ENCODE data around the gene NRDE2. TPM values are rescaled to one million over a fixed set of nuclear protein-coding genes. Genes with fewer than 3 reads are reported as not detected.

NRDE2 gene
- total and polyA plus RNA-seq, 2 of the 4 experiments (the other 2 are of a cell fraction) = 4.5 to 9.3 TPM

- WGBS, 2 experiments (ENCODE audit: extremely low coverage in 2 of 2, insufficient read length in 1 of 2) = 93% methylated on average over 2 of the region's 6 CpGs; no CpG with 5 or more reads in 1 of the 2 experiments
- ATAC-seq (ENCODE audit: low read depth) = 0 out of 2 replicates have a peak, but pooled peaks have one; percentile 7
- H3K36me3 ChIP-seq (ENCODE audit: control insufficient read depth, insufficient read depth, low read length) = peaks cover 9% of the 10 kb centered on the region
- in situ Hi-C loops (cut with MboI; ENCODE audit: low sequenced_read_pairs) (loop anchor here (5.0 kb wide), 1 partner anchor 396 kb away; no protein-coding TSS in a partner anchor), intact Hi-C loops (cut with micrococcal nuclease) (loop anchor here (1.0 to 10.0 kb wide), 8 partner anchors 81 to 874 kb away; partner anchors contain the start of gene TTC7B), dilution Hi-C loops (cut with HindIII; ENCODE audit: low sequenced_read_pairs, unreplicated experiment) (no loop called here)
- H3K27me3 ChIP-seq (ENCODE audit: control insufficient read depth, insufficient read depth, low read length) = no peaks in the 10 kb centered on the region
- no peak overlapping the region for H4K5ac ChIP-seq (ENCODE audit: low read depth, low read length)
- H4K8ac ChIP-seq (ENCODE audit: low read depth in 2 of 2, low read length in 2 of 2) = 0 out of 4 replicates have a peak overlapping the region, but pooled peaks of 1 of the 2 experiments have one; percentile 28
- peaks cover 3% of the 10 kb centered on the region; the same call in 1 of the 2 replicates for H3K4me1 ChIP-seq (ENCODE audit: control insufficient read depth, insufficient read depth, low read length)
- no peak overlapping the region for H3K4me3 ChIP-seq (ENCODE audit: insufficient read depth, low read depth, low read length)
- no peaks in the 10 kb centered on the region for H4K20me1 ChIP-seq (ENCODE audit: insufficient read depth, low read length)
- 0 out of 2 replicates have a peak overlapping the region, but pooled peaks have one; percentile 45 for H3K4ac ChIP-seq (ENCODE audit: low read depth, low read length)
- no peak overlapping the region for H2BK120ac ChIP-seq (ENCODE audit: low read depth, low read length)
- H3K14ac ChIP-seq (replicated peaks; ENCODE audit: low read depth, low read length) = no peak overlapping the region
- peak overlapping the region; percentile 27; the same call in 1 of the 2 replicates for H2AK5ac ChIP-seq (ENCODE audit: low read depth, low read length)
- no peaks in the 10 kb centered on the region for H3K9me1 ChIP-seq (ENCODE audit: insufficient read depth, low read length)
- no peak overlapping the region for H2BK20ac ChIP-seq (ENCODE audit: low read depth, low read length)
- no peak overlapping the region for H2BK15ac ChIP-seq (ENCODE audit: low read depth, low read length)
- H4K91ac ChIP-seq (ENCODE audit: insufficient read depth, low read depth, low read length) = no peak overlapping the region
- peak overlapping the region; percentile 50 for H2AK9ac ChIP-seq (replicated peaks; ENCODE audit: low read depth, low read length, poor library complexity)
- TF ChIP-seq CEBPB (IDR thresholded peaks at IDR 0.05; ENCODE audit: low read depth, low read length) (no peak), BHLHE40 (IDR thresholded peaks at IDR 0.05; ENCODE audit: low read depth, low read length) (no peak), MXI1 (IDR thresholded peaks at IDR 0.05; ENCODE audit: borderline replicate concordance, low read depth, low read length) (no peak), CHD1 (IDR thresholded peaks at IDR 0.05; ENCODE audit: low read depth, low read length) (no peak), CTCF (conservative IDR thresholded peaks at IDR 0.05; ENCODE audit: low read depth, low read length) (no peak), USF2 (IDR thresholded peaks at IDR 0.05; ENCODE audit: low read depth, low read length) (no peak), SMC3 (IDR thresholded peaks at IDR 0.05; ENCODE audit: low read depth, low read length) (no peak), NFE2L2 (IDR thresholded peaks at IDR 0.05; ENCODE audit: low read depth, low read length) (no peak), FOS (IDR thresholded peaks at IDR 0.05; ENCODE audit: low read depth, low read length) (no peak), ELK1 (IDR thresholded peaks at IDR 0.05; ENCODE audit: borderline replicate concordance, low read depth, low read length) (no peak), RAD21 (IDR thresholded peaks at IDR 0.05; ENCODE audit: low read length) (no peak), MAFK (IDR thresholded peaks at IDR 0.05; ENCODE audit: low read depth, low read length) (no peak), MAZ (IDR thresholded peaks at IDR 0.05; ENCODE audit: borderline replicate concordance, low read depth, low read length) (no peak)
- no peak overlapping the region for H3K23ac ChIP-seq (ENCODE audit: low read depth, low read length)
- no peaks in the 10 kb centered on the region; a peak in 2 of 4 replicates for H3K79me1 ChIP-seq (ENCODE audit: low read depth in 1 of 2, low read length in 2 of 2)
- H3K9me3 ChIP-seq (ENCODE audit: control insufficient read depth, insufficient read depth, low read length) = no peaks in the 10 kb centered on the region
- no peak overlapping the region for H3K18ac ChIP-seq (ENCODE audit: low read depth, low read length)
- POLR2A ChIA-PET (ENCODE audit: unreplicated experiment) = interaction anchor here (0.5 kb wide), 1 partner anchor 257 kb away, joined by 3 read pairs; no protein-coding TSS in a partner anchor
- no TSS peak for BruUV-seq (replicated peaks)
- H2BK5ac ChIP-seq (ENCODE audit: low read depth, low read length, poor library complexity, severe bottlenecking) = no peak overlapping the region
- no peak overlapping the region for H3K56ac ChIP-seq (ENCODE audit: extremely low read depth, insufficient read depth, low read length)
- no peak for DNase-seq
- CTCF ChIA-PET = interaction anchor here (0.5 to 1.9 kb wide), 12 partner anchors 17 to 601 kb away, joined by 3 to 12 read pairs (median 4); no protein-coding TSS in a partner anchor
- no peak overlapping the region for H2AFZ ChIP-seq (replicated peaks; ENCODE audit: low read length, poor library complexity)
- H3K27ac ChIP-seq (ENCODE audit: insufficient read depth, low read length) = peak overlapping the region; percentile 1; the same call in 1 of the 2 replicates
- H3K9ac ChIP-seq (ENCODE audit: low read depth, low read length) = no peak overlapping the region
- H3K4me2 ChIP-seq (ENCODE audit: low read depth, low read length) = no peak overlapping the region
Observed at GRCh38 chr14:90301122-90301521, 30.6 kb downstream of the NRDE2 start.

Measured in IMR-90 (cell line).